ENCODE measurements around the gene FBF1. TPM values are rescaled to one million over a fixed set of nuclear protein-coding genes. Genes with fewer than 3 reads are reported as not detected.
"Not testable (repeated sequence)": the region's sequence is repeated elsewhere in the genome, so short reads cannot be mapped to it uniquely, and the experiment has no call there.

FBF1 gene
- total RNA-seq, 2 experiments from 2014 or later = 23.4 to 24.5 TPM

DNA sequence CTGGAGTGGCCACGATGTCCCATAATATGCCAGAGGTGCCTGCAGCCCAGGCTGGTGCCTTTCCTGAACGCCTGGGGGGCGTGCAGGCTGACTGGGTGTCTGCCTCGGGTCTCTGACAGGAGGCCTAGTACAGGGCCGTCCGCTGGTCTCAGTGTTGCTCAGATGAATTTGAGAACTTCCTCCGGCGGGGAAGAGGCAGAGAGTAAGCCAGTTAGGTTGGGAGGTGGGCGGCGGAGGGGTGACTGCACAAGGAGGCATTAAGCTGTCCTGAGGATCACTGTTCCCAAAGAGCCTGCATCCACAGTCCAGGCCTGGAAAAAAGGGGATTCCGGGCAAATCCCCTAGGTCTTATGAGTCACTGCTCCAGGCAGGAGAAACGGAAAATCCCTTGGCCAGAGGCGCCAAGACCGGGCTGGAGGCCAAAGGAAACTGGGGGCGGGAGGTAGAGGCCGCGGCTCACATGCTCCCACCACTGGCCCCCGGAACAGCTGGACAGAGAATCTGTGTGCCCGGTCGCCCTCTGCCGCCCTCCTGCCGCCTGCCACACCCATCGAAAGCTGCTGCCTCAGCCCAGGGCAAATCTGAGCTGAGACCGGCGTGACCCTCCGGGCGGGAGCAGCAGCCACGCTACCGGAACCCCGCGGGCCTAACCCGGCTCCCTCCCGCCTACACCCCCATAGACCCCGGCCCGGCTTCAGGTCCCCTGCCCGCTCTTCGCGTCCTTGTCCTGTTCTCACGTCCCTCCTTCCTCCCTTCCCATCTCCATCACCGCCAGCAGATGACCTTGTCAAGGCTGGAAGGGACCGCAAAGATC, 63.7 kb downstream of the FBF1 start:
- H3K4me1 Mint-ChIP-seq (ENCODE audit: low read depth) = peaks cover 56% of the 10 kb centered on the region
- H3K4me3 Mint-ChIP-seq = peak overlapping the region; percentile 91
- CTCF ChIA-PET = interaction anchor here (0.6 to 14.5 kb wide), 20 partner anchors 10 to 496 kb away, joined by 3 to 307 read pairs (median 4); partner anchors contain the start of genes MRPL38, TRIM65 and WBP2
- peak; percentile 56 for DNase-seq
- H3K27ac Mint-ChIP-seq = peak overlapping the region; percentile 92
- peaks cover 26% of the 10 kb centered on the region for H3K36me3 Mint-ChIP-seq (ENCODE audit: low read depth)
- peaks cover 8% of the 10 kb centered on the region for H3K27me3 Mint-ChIP-seq (ENCODE audit: low read depth)
- peak; percentile 17 for ATAC-seq
- POLR2A ChIA-PET = interaction anchor here (0.7 to 3.9 kb wide), 11 partner anchors 12 to 103 kb away, joined by 3 to 24 read pairs (median 4); partner anchors contain the start of gene WBP2
- no peaks in the 10 kb centered on the region for H3K9me3 Mint-ChIP-seq (ENCODE audit: insufficient read depth)

DNA sequence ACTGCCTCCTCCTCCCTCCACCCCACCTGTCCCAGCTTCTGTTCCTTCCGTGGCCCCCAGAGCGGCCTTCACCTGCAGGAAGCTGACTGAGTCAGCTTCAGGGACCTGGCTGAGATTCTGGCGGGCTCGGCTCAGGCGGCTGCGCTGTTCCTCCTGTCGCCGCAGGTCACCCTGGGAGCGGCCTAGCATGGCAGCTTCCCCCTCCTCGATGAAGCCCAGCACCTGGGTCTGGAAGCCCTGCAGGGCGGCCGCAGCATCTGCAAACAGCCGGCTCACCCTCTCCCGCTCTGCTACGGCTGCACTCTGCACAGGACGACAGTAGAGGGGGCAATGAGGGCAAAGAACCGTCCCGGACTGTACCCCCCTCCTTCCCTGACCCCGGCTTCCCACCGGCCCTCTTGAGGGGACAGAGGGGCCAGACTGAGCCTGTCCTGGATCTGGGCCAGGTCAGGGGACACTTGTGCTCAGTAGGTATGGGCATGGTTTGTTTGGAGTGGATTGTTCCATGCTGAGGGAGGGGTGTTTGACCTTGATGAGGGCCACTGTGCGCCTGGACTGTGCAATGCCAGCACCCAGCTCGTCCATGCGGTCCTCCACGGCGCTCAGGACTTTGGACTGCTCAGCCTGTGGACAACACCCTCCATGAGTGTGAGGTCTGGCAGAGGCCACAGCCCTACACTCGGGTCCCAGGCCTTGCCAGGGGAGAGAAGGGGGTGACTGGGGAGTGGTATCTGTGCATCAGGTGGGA, 64.5 kb downstream of the FBF1 start:
- Mint-ChIP-seq H3K4me1 (ENCODE audit: low read depth) (peaks cover 49% of the 10 kb centered on the region), H3K36me3 (ENCODE audit: low read depth) (peaks cover 26% of the 10 kb centered on the region), H3K4me3 (peak overlapping the region; percentile 91), H3K9me3 (ENCODE audit: insufficient read depth) (no peaks in the 10 kb centered on the region), H3K27me3 (ENCODE audit: low read depth) (peaks cover 4% of the 10 kb centered on the region), H3K27ac (peak overlapping the region; percentile 92)
- ATAC-seq (peak; percentile 64), DNase-seq (peak; percentile 91)
- POLR2A ChIA-PET = interaction anchor here (0.6 to 3.9 kb wide), 19 partner anchors 9 to 194 kb away, joined by 3 to 23 read pairs (median 4); partner anchors contain the start of genes ACOX1, TEN1, TRIM65 and UNK
- CTCF ChIA-PET = interaction anchor here (0.8 to 14.5 kb wide), 14 partner anchors 13 to 124 kb away, joined by 3 to 307 read pairs (median 8); partner anchors contain the start of genes CDK3, GALK1, MRPL38 and TRIM65

DNA sequence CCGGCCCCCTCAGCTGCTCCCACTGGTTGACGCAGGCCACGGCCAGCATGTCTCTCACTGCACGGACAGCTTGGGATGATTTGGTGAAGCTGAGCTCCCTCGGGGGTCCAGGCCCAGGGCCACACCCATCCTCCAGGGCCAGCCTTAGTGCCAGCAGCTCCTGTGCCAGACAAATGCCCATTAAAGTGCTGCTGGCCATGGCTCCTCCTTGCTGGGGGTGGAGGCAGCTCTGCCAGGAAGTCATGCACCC, 65.0 kb downstream of the FBF1 start:
- Mint-ChIP-seq H3K4me1 (ENCODE audit: low read depth) (peaks cover 47% of the 10 kb centered on the region), H3K27ac (peak overlapping the region; percentile 92), H3K4me3 (peak overlapping the region; percentile 91), H3K9me3 (ENCODE audit: insufficient read depth) (no peaks in the 10 kb centered on the region), H3K27me3 (ENCODE audit: low read depth) (peaks cover 4% of the 10 kb centered on the region), H3K36me3 (ENCODE audit: low read depth) (peaks cover 26% of the 10 kb centered on the region)
- ATAC-seq (no peak), DNase-seq (no peak)
- CTCF ChIA-PET = interaction anchor here (0.8 to 14.5 kb wide), 12 partner anchors 13 to 125 kb away, joined by 3 to 307 read pairs (median 8); partner anchors contain the start of genes CDK3, GALK1, MRPL38 and TRIM65
- POLR2A ChIA-PET = interaction anchor here (0.6 to 3.9 kb wide), 16 partner anchors 9 to 194 kb away, joined by 3 to 23 read pairs (median 4); partner anchors contain the start of genes ACOX1, TEN1, TRIM65 and UNK

DNA sequence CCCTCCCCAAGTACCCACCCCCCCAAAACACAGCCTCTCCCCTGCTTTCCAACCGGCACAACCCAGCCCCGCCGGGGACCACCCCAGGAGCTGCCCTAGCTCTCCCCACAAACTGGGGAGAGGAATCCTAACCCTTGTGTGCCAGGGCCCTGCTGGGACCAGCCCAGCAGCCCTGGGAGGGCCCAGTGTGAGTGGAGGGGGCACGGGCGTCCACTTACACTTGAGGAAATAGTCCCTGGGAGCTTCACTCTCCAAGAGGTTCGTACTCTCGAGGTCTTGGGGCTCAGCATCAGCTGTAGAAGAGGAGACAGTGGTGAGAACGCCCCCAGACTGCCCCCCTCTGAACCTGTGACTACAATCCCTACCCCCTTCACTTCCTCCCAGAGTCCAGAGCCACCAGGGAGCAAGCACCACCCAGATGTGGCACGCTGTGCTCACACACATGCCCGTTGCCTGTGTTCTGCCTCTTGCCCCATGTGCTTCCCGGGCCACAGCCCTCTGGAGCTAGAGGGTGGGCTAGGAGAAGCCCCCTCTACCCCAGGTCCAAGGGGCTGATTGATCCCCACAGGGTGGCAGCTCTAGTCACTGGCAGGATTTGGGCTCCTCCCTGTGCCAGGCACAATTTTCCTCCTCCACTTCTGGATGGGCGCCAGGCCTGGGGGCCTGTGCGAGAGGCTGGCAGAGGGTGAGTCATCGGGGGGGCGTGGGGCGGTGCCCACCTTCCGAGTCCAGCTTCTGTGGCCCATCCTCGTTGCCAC, 65.5 kb downstream of the FBF1 start:
- peak overlapping the region; percentile 92 for H3K27ac Mint-ChIP-seq
- H3K9me3 Mint-ChIP-seq (ENCODE audit: insufficient read depth) = no peaks in the 10 kb centered on the region
- peaks cover 26% of the 10 kb centered on the region for H3K36me3 Mint-ChIP-seq (ENCODE audit: low read depth)
- DNase-seq (no peak), ATAC-seq (no peak)
- POLR2A ChIA-PET = interaction anchor here (0.9 to 3.9 kb wide), 14 partner anchors 8 to 122 kb away, joined by 3 to 23 read pairs (median 4); partner anchors contain the start of genes ACOX1, TEN1, TRIM65 and UNK
- H3K4me3 Mint-ChIP-seq = peak overlapping the region; percentile 91
- CTCF ChIA-PET = interaction anchor here (0.8 to 14.5 kb wide), 12 partner anchors 14 to 125 kb away, joined by 3 to 307 read pairs (median 8); partner anchors contain the start of genes CDK3, GALK1, MRPL38 and TRIM65
- H3K27me3 Mint-ChIP-seq (ENCODE audit: low read depth) = peaks cover 7% of the 10 kb centered on the region
- peaks cover 49% of the 10 kb centered on the region for H3K4me1 Mint-ChIP-seq (ENCODE audit: low read depth)

DNA sequence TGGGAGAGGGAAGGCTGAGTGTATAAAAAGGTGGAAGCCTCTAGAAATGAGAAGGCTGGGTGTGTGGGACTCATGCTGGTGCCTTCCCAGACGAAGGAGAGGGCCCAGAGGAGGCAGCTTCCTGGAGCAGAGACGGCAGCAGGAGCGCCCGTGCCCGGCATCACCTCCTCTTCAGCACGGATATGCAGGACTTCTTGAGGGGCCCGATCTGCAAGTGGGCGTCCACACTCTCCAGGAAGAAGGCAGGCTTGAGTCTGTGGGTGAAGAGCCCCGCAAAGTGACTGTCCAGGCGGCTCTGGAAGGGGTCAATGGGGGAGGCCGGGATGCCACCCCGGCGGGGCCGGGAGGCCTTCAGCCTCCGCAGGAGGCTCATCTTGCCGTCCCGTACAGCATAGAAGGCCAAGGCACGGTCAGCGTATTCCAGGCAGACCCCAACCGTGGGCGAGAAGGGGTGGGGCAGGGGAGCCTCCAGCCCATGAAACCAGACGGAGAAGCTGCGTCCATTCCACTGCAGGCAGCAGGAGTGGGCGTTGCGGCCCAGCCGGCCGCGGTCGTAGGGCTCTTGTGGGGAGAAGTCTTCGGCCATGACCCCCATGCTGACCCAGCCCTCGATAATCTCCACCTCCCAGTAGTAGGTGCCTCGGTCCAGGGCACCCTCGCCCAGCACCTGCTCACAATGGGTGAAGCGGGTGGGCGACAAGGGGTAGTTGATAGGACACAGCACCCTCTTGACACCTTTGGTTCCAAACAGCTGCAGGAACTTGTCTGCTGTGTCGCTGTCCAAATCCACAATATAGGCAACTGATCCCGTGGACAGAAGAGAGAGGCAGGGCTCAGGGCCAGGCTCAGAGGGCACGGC, 66.3 kb downstream of the FBF1 start:
- ATAC-seq (no peak), DNase-seq (no peak)
- Mint-ChIP-seq H3K27ac (peak overlapping the region; percentile 67), H3K27me3 (ENCODE audit: low read depth) (peaks cover 3% of the 10 kb centered on the region), H3K36me3 (ENCODE audit: low read depth) (peaks cover 26% of the 10 kb centered on the region), H3K9me3 (ENCODE audit: insufficient read depth) (no peaks in the 10 kb centered on the region), H3K4me1 (ENCODE audit: low read depth) (peaks cover 49% of the 10 kb centered on the region), H3K4me3 (no peak overlapping the region)
- POLR2A ChIA-PET = interaction anchor here (2.1 to 3.9 kb wide), 4 partner anchors 13 to 21 kb away, joined by 9 to 26 read pairs (median 23); partner anchors contain the start of genes TRIM65 and WBP2
- CTCF ChIA-PET = interaction anchor here (1.3 to 14.5 kb wide), 4 partner anchors 15 to 131 kb away, joined by 5 to 307 read pairs (median 43); partner anchors contain the start of genes TRIM65 and WBP2

DNA sequence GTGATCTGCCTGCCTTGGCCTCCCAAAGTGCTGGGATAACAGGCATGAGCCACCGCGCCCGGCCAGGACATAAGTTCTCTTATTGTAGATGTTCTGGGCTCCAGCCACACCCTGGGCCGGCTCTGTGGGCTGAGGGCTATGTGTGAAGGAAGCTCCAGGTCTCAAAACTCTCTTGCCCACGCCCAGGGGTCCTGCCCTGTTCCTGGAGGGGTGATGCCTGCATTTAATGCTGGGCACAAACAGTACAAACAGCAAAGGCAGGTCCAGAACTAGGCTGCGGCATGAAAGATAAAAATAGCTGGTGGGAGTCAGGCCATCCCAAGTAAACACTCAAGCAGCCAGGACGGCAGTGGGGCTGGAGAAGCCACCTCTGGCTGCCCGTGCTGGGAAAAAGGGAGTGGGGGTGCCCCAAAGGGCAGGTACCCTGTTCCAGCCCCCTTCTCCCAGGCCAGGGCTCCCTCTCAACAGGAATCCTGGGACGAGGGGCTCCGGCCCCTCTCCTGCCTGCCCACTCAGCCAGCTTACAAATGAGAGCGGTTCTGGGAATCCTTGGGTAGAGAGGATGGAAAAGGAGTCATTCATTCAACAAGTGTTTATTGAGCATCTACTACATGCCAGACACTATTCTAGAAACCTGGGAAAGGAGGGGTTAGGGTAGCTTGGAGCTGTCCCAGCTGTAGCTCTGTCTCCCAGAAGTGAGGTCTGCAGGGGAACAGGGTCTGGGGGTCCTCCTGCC, 67.1 kb downstream of the FBF1 start:
- H3K9me3 Mint-ChIP-seq (ENCODE audit: insufficient read depth) = no peaks in the 10 kb centered on the region
- ChIA-PET POLR2A (interaction anchor here (1.0 to 3.0 kb wide), 4 partner anchors 9 to 30 kb away, joined by 4 to 26 read pairs (median 12); partner anchors contain the start of genes TRIM65, UNC13D and WBP2), CTCF (interaction anchor here (0.7 to 14.5 kb wide), 5 partner anchors 14 to 132 kb away, joined by 3 to 307 read pairs (median 5); partner anchors contain the start of genes TRIM65 and WBP2)
- H3K36me3 Mint-ChIP-seq (ENCODE audit: low read depth) = peaks cover 26% of the 10 kb centered on the region
- H3K27me3 Mint-ChIP-seq (ENCODE audit: low read depth) = peaks cover 3% of the 10 kb centered on the region
- ATAC-seq = no peak
- DNase-seq = no peak
- H3K27ac Mint-ChIP-seq = peak overlapping the region; percentile 95
- H3K4me1 Mint-ChIP-seq (ENCODE audit: low read depth) = peaks cover 42% of the 10 kb centered on the region
- no peak overlapping the region for H3K4me3 Mint-ChIP-seq

DNA sequence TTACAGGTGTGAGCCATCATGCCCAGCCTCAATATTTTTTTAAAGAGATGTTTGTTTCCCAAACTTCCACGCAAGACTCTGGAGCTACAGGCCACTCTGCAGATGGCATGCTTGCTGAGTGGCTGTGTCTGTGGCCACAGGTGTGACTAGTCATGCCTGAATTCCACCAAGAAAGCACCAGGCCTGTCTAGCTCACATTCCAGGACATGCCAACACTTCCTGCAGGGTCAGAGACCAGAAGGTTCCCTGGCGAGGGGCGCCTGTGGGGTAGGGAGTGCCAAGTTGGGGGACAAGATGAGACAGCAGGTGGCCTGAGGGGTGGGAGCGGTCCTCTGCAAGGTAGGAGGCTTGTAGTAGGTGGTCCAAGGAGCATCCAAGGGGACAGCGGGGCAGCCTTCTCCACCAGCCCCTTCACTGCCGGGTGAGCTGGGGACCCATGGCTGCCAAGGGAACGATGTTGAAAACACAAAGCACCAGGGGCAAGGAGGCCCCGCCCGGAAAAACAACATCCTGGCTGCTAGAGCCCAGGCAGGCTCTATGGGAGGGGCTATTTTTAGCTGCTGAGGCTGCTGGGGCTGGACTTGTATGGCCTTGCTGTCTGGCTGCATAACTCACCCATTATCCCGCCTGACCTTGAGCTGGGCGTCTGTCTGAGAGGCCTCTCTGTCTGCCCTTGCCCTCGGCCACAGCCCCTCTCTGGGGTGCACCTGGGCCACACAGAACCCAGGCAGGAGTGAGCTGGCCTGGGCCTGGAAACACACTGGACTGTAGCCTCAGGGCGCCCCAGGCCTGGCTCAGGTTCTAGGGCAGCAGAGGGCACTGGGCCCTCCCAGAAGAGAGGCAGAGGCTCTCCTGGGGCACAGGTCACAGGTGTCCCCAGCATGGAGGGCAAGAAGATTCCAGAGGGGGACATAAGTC, 68.1 kb downstream of the FBF1 start:
- POLR2A ChIA-PET = interaction anchor here (0.6 to 3.0 kb wide), 8 partner anchors 8 to 97 kb away, joined by 3 to 26 read pairs (median 6); partner anchors contain the start of genes TRIM65, UNC13D and WBP2

DNA sequence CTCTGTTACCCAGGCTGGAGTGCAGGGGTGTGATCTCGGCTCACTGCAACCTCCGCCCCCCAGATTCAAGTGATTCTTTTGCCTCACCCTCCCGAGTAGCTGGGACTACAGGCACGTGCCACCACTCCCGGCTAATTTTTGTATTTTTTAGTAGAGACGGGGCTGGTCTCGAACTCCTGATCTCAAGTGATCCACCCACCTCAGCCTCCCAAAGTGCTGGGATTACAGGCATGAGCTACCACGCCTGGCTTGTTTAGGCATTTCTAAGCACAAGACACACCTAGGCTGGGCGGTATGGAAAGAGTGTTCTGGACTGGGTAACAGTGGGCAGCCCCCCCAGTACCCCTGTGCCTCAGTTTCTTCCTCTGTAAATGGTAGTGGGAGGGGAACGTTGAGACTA, 70.6 kb downstream of the FBF1 start:
- not testable (repeated sequence) for H3K27me3 Mint-ChIP-seq (ENCODE audit: low read depth); H3K36me3 Mint-ChIP-seq (ENCODE audit: low read depth); H3K27ac Mint-ChIP-seq; H3K9me3 Mint-ChIP-seq (ENCODE audit: insufficient read depth); H3K4me3 Mint-ChIP-seq; ATAC-seq; DNase-seq
- POLR2A ChIA-PET = interaction anchor here (2.2 kb wide), 1 partner anchor 15 kb away, joined by 5 read pairs; the partner anchor contains the start of gene WBP2
- CTCF ChIA-PET = interaction anchor here (1.3 to 14.5 kb wide), 4 partner anchors 11 to 87 kb away, joined by 3 to 307 read pairs (median 4); partner anchors contain the start of gene WBP2
- peaks cover 28% of the 10 kb centered on the region for H3K4me1 Mint-ChIP-seq (ENCODE audit: low read depth)

More for the DNA sequence above, 68.1 kb downstream of the FBF1 start:
- DNase-seq (peak; percentile 87), ATAC-seq (peak; percentile 65)
- peak overlapping the region; percentile 42 for H3K4me3 Mint-ChIP-seq
- H3K4me1 Mint-ChIP-seq (ENCODE audit: low read depth) = peaks cover 40% of the 10 kb centered on the region
- CTCF ChIA-PET = interaction anchor here (0.7 to 14.5 kb wide), 9 partner anchors 11 to 133 kb away, joined by 3 to 307 read pairs (median 4); partner anchors contain the start of genes GALK1, TRIM65 and WBP2
- peak overlapping the region; percentile 95 for H3K27ac Mint-ChIP-seq
- H3K9me3 Mint-ChIP-seq (ENCODE audit: insufficient read depth) = no peaks in the 10 kb centered on the region
- H3K36me3 Mint-ChIP-seq (ENCODE audit: low read depth) = peaks cover 26% of the 10 kb centered on the region
- peaks cover 3% of the 10 kb centered on the region for H3K27me3 Mint-ChIP-seq (ENCODE audit: low read depth)

Measured in activated CD8-positive, alpha-beta T cell treated with anti-CD3 and anti-CD28 coated beads, Interleukin-2, amount 10 ng/mL, durations not matched to agents 7 days and 5 days (primary cell).